NCI-H2029 (cell line): Measurements from ENCODE around the gene INTS1.
A peak's percentile ranks its signal among the peaks of the same experiment; 100 is the strongest.

Source experiments
- DNase-seq: peaks from one replicate; lab custom pipeline; 2025; lab: John Stamatoyannopoulos, UW

INTS1 gene

GRCh38 chr7:1488016-1488415 is 16.2 kb downstream of the INTS1 start:
- DNase-seq = no peak

- no peak for DNase-seq
Measured at GRCh38 chr7:1487466-1487865, 16.7 kb downstream of the INTS1 start.

GRCh38 chr7:1486571-1486970 is 17.6 kb downstream of the INTS1 start:
- DNase-seq = no peak

GRCh38 chr7:1485156-1485555 is 19.0 kb downstream of the INTS1 start:
- DNase-seq = no peak

DNA sequence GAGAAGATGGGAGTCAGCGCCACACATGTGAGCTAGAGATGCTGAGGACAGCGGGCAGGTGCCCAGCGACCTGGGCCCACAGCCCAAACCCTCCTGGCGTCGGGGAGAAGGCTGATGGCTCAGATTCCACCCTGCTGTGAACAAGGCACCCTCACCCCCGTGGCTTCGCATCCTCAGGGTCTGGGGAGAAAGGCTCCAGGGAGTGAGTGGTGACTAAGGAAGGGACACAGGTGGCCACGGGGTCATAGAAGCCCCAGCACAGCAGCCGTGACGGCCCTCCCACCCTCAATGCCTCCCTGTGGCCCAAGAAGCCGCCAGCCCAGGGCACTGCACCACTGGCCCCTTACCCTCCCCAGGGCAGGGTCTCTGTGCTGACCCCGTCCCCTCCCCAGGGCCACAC is 19.6 kb downstream of the INTS1 start:
- DNase-seq = no peak

- DNase-seq = no peak
Measured at GRCh38 chr7:1483536-1484505, 20.4 kb downstream of the INTS1 start.

- no peak for DNase-seq
Measured at GRCh38 chr7:1483079-1483478, 21.1 kb downstream of the INTS1 start.

- no peak for DNase-seq
Measured at GRCh38 chr7:1481300-1481699, 22.9 kb downstream of the INTS1 start.

DNA sequence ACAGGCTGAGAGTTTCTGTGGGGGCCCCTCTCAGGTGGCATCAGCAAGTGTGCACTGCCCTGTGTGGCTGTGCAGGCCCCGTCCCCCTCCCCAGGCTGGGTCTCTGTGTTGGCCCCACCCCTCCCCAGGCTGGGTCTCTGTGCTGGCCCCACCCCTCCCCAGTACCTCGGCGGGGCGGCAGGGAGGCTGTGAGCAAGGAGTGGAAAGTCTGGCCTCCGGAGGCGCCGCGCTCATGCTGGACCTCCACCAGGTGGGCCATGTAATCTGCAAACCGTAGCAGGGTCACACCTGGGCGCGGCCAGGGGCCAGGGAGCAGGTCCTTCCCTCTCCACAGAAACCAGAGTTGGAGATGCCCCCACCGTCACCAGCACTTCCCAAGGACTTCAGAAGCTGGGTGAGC is 23.5 kb downstream of the INTS1 start:
- no peak for DNase-seq

- no peak for DNase-seq
Measured at GRCh38 chr7:1479287-1479686, 24.9 kb downstream of the INTS1 start.

DNA sequence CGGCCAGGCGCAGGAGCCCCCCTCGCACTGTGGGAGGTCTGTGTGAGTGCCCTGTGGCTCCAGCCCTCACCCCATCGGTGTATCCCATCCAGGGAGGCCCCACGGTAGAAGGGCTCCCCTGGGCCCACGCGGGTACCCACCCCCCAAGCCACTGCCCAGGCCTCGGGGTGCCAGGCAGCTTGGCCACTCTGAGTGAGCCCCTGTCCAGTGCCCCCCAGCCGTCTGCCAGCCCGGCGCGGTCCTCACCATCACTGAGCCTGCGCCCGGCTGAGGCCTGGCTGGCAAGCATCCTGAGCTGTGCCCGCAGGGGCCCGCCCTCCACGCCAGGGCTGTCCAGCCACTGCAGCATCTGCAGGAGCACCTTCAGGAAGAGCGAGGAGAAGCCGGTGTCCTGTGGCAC is 25.7 kb downstream of the INTS1 start:
- DNase-seq = no peak

GRCh38 chr7:1476859-1477258 is 27.3 kb downstream of the INTS1 start:
- DNase-seq = no peak

DNA sequence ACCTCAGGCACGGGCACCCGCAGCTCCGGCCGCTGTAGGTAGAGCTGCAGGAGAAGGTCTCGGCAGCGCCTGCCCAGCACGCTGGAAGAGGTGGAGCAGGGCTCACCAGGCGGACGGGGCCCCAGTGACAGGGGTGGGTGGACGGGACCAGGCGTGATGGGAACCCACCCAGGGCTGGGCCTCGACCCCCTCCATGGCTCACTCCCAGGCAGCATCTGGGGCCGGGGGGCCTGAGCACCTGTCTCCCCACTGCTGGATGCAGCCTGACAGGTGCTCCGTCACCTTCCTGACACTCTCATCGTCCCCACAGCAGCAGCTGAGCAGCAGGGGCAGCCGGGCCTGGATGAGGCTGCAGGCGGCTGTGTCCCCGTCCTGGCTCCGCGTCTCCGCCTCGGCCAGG is 28.2 kb downstream of the INTS1 start:
- no peak for DNase-seq

DNA sequence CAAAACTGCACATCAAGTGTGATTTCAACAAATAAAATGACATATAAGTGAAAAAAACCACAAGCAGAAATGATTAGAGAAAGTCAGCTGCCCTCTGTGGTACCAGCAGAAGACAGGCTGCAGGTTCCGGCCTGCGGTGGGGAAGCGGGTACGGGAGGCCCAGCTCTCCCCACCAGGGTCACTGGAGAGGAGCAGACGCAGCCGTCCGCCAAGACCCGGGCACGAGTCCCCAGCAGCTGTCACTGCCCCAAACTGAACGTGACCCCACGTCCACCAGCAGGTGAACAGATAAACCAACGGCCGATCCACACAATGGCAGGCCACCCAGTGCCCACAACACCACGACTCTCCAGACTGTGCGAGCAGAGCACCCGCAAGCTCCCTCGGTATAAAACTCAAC is 28.8 kb downstream of the INTS1 start:
- no peak for DNase-seq

GRCh38 chr7:1474736-1475135 is 29.5 kb downstream of the INTS1 start:
- no peak for DNase-seq

GRCh38 chr7:1473864-1474512 is 30.2 kb downstream of the INTS1 start:
- peak; percentile 89 for DNase-seq

- DNase-seq = no peak
Measured at GRCh38 chr7:1470901-1471300, 33.3 kb downstream of the INTS1 start.

GRCh38 chr7:1468643-1469298 is 35.4 kb downstream of the INTS1 start:
- DNase-seq = no peak

DNA sequence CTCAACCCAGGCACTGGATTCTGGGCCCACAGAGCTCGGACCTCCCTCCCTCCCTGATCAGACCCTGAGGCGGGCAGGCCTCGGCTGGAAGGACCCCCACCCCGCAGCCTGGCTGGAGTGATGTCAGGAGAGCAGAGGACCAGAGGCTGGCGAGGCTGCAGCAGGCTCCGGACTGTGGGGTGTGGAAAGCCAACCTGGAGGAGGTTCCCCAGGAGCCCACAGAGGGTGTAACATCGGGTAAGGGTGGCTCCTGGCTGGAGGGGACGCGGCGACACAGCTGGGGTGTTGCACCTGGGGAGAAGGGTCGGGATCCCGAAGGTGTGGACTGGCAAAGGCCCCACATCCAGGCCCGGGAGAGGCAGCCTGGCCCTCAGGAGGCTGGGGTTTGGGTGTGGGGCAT is 36.0 kb downstream of the INTS1 start:
- DNase-seq = no peak

- peak; percentile 7 for DNase-seq
Measured at GRCh38 chr7:1466524-1467271, 37.5 kb downstream of the INTS1 start.

DNA sequence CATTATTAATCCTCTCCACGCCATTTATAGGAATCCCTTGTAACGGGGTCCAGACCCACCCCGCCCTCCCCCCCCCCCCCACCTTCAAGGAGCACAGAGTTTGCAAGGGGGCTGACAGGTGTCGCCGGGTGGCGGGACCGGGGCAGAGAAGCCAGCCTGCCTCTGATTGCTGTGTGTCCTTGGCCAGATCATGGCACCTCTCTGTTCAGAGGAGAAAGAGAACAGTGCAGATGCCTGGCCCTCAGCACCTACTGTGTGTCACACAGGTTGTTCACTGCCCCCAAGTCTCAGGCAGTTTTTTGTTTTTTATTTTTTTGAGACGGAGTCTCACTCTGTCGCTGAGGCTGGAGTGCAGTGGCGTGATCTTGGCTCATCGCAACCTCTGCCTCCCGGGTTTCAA is 39.5 kb downstream of the INTS1 start:
- no peak for DNase-seq

DNA sequence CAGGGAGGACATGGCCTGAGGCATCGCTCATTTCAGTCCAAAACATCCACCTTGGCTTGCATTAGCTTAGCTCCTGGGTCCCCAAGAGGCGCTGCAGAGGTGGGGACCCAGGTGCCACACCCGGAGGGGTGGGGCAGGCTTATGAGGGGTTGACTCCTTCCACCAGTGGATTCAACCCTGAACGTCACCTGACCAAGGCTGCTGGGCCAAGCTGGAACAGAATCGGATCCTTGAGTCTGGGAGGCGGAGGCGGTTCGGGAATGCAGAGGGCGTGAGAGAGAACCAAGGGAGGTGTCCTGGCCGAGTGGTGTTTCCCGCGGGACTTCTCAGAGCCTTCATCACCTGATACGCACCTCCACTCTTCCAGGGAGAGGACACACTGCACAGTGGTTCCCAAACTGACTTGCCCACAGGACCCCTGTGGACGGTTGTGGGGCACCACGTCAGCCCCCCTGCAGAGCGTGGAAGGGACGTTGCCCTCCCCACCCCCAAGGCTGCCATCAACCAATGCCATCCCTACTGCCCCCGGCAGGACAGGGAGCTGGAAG is 40.4 kb downstream of the INTS1 start:
- no peak for DNase-seq
